HepG2 (cell line): ENCODE data around the gene GAPDH. TPM values are rescaled to one million over a fixed set of nuclear protein-coding genes. Genes with fewer than 3 reads are reported as not detected.

Experiments used
- AKAP8 ChIP-seq: sonication (generic); formaldehyde crosslinking; IDR thresholded peaks from 2 replicates; pipeline ENCODE4 v1.5.1; 2020; ENCODE audit warnings: mild to moderate bottlenecking, missing genetic modification reagents
- ELF1 ChIP-seq: sonication (generic); formaldehyde crosslinking; IDR thresholded peaks from 2 replicates; pipeline ENCODE4 v1.4.0; 2020; ENCODE audit warnings: missing genetic modification reagents
- HIVEP1 ChIP-seq: sonication (generic); formaldehyde crosslinking; IDR thresholded peaks from 2 replicates; pipeline ENCODE4 v1.4.0; 2020; ENCODE audit warnings: mild to moderate bottlenecking, missing genetic modification reagents
- POLR2AphosphoS5 ChIP-seq: IDR thresholded peaks from 2 replicates; pipeline ENCODE4 v1.6.1; 2012; ENCODE audit warnings: low read depth, low read length
- RFX5 ChIP-seq: IDR thresholded peaks from 2 replicates; pipeline ENCODE4 v1.6.1; 2011; ENCODE audit warnings: low read depth, low read length, improper control_type of control experiment
- RFXAP ChIP-seq: sonication (generic); formaldehyde crosslinking; IDR thresholded peaks from 2 replicates; pipeline ENCODE4 v1.4.0; 2020; ENCODE audit warnings: missing genetic modification reagents, borderline replicate concordance
- TOE1 ChIP-seq: sonication (generic); formaldehyde crosslinking; IDR thresholded peaks from 2 replicates; pipeline ENCODE4 v1.4.0; 2020; ENCODE audit warnings: mild to moderate bottlenecking, missing genetic modification reagents
- YY1 ChIP-seq: IDR thresholded peaks from 2 replicates; pipeline ENCODE4 v1.6.1; 2011; ENCODE audit warnings: low read length, low read depth, moderate library complexity, mild to moderate bottlenecking; ENCODE audit not compliant: insufficient read depth, insufficient replicate concordance
- ZNF605 ChIP-seq: sonication (generic); formaldehyde crosslinking; IDR thresholded peaks from 2 replicates; pipeline ENCODE4 v1.8.0; 2022; ENCODE audit warnings: mild to moderate bottlenecking, missing genetic modification reagents
- ZNF616 ChIP-seq: sonication (generic); formaldehyde crosslinking; IDR thresholded peaks from 2 replicates; pipeline ENCODE4 v1.5.0; 2020; ENCODE audit warnings: low read depth, mild to moderate bottlenecking, missing genetic modification reagents
- ZNF816 ChIP-seq: sonication (generic); formaldehyde crosslinking; IDR thresholded peaks from 2 replicates; pipeline ENCODE4 v1.8.0; 2022; ENCODE audit warnings: missing genetic modification reagents, mild to moderate bottlenecking, borderline replicate concordance
- polyA plus RNA-seq, 8 experiments: library from polyadenylated mRNA; depleted of rRNA in 3 of 8; stranded (reverse) in 7 of 8; unstranded in 1 of 8; fragments of >200 nt; fragmentation: Illumina TruSeq in 4 of 8; extraction: Trizol in 4 of 8; gene quantifications; 2 replicates each; pipeline versions ENCODE4 v1.2.1 to v1.2.3, GENCODE V29; 2011 to 2016; ENCODE audit warnings: low read depth in 4 of 8, missing spikeins in 1 of 8, mixed read lengths in 1 of 8; ENCODE audit not compliant: insufficient read depth in 1 of 8
- total RNA-seq, 5 experiments: library from RNA; depleted of rRNA; stranded (reverse); fragments of >200 nt; fragmentation: Illumina TruSeq; extraction: Trizol; gene quantifications; 2 replicates each; pipeline ENCODE4 v1.2.3, GENCODE V29; 2016; ENCODE audit warnings: low read depth in 1 of 5
- TF ChIP-seq, protein P1 (sequence below): IDR thresholded peaks from 2 replicates; pipeline ENCODE4 v1.6.1; 2016; ENCODE audit warnings: low read depth, missing genetic modification reagents, missing compliant biosample characterization
- TF ChIP-seq, protein P2 (sequence below): sonication (generic); formaldehyde crosslinking; IDR thresholded peaks from 2 replicates; pipeline ENCODE4 v1.4.0; 2020; ENCODE audit warnings: missing genetic modification reagents
- TF ChIP-seq, protein P3 (sequence below): sonication (generic); formaldehyde crosslinking; IDR thresholded peaks from 2 replicates; pipeline ENCODE4 v1.4.0; 2020; ENCODE audit warnings: missing genetic modification reagents, borderline replicate concordance
- TF ChIP-seq, protein P4 (sequence below): sonication (generic); formaldehyde crosslinking; IDR thresholded peaks from 2 replicates; pipeline ENCODE4 v1.5.0; 2020; ENCODE audit warnings: missing genetic modification reagents

Gene GAPDH
- total and polyA plus RNA-seq, 2 of the 13 experiments (the other 11 are each of a cell fraction or from before 2014, with no cell fraction given): 3,038 to 12,722 TPM

DNA sequence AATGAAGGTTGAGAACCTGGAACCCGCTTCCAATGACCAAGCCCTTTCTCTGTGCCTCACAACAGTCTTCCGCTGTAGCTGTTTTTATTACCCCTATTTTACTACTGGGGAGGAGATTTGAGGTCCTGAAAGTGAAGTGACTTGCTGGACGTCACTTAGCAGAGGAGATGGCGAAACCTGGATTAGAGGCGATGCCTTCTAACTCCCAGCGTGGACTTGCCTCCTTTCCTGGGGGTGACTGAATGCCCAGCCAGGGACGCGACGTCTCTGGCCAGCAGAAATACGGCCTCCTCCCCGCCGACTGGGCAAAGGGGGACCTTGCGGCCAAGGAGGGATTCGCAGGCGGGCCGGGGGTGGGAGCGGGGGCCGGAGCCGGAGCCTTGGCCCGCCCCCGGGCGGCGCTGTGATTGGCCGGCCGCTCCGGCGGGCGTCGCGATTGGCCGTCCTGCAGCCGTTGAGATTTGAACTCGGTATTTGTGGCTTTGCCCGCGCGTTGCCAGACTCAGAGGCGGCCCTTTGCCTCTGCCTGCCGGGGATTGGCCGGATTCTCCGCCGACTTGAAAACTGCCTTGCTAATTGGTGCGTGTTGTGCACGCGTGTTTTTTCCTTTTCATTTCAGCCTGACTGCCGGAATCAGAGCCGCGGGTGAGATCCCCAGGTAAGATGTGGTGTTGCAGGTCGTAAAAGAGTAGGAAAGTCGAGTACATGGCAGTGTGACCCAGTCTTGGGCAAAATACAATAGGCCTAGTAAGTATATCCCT, 40.6 kb upstream of the GAPDH start, which contains the start of gene NCAPD2 (continued):
- TF ChIP-seq RFXAP: peak; percentile 79; the same call in 1 of the 2 replicates
- TF ChIP-seq TOE1: no peak
- TF ChIP-seq, protein P1, sequence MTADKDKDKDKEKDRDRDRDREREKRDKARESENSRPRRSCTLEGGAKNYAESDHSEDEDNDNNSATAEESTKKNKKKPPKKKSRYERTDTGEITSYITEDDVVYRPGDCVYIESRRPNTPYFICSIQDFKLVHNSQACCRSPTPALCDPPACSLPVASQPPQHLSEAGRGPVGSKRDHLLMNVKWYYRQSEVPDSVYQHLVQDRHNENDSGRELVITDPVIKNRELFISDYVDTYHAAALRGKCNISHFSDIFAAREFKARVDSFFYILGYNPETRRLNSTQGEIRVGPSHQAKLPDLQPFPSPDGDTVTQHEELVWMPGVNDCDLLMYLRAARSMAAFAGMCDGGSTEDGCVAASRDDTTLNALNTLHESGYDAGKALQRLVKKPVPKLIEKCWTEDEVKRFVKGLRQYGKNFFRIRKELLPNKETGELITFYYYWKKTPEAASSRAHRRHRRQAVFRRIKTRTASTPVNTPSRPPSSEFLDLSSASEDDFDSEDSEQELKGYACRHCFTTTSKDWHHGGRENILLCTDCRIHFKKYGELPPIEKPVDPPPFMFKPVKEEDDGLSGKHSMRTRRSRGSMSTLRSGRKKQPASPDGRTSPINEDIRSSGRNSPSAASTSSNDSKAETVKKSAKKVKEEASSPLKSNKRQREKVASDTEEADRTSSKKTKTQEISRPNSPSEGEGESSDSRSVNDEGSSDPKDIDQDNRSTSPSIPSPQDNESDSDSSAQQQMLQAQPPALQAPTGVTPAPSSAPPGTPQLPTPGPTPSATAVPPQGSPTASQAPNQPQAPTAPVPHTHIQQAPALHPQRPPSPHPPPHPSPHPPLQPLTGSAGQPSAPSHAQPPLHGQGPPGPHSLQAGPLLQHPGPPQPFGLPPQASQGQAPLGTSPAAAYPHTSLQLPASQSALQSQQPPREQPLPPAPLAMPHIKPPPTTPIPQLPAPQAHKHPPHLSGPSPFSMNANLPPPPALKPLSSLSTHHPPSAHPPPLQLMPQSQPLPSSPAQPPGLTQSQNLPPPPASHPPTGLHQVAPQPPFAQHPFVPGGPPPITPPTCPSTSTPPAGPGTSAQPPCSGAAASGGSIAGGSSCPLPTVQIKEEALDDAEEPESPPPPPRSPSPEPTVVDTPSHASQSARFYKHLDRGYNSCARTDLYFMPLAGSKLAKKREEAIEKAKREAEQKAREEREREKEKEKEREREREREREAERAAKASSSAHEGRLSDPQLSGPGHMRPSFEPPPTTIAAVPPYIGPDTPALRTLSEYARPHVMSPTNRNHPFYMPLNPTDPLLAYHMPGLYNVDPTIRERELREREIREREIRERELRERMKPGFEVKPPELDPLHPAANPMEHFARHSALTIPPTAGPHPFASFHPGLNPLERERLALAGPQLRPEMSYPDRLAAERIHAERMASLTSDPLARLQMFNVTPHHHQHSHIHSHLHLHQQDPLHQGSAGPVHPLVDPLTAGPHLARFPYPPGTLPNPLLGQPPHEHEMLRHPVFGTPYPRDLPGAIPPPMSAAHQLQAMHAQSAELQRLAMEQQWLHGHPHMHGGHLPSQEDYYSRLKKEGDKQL (CRISPR knock-in tag): 0 out of 2 replicates have a peak, but pooled peaks have one; percentile 16
- TF ChIP-seq, protein P2, sequence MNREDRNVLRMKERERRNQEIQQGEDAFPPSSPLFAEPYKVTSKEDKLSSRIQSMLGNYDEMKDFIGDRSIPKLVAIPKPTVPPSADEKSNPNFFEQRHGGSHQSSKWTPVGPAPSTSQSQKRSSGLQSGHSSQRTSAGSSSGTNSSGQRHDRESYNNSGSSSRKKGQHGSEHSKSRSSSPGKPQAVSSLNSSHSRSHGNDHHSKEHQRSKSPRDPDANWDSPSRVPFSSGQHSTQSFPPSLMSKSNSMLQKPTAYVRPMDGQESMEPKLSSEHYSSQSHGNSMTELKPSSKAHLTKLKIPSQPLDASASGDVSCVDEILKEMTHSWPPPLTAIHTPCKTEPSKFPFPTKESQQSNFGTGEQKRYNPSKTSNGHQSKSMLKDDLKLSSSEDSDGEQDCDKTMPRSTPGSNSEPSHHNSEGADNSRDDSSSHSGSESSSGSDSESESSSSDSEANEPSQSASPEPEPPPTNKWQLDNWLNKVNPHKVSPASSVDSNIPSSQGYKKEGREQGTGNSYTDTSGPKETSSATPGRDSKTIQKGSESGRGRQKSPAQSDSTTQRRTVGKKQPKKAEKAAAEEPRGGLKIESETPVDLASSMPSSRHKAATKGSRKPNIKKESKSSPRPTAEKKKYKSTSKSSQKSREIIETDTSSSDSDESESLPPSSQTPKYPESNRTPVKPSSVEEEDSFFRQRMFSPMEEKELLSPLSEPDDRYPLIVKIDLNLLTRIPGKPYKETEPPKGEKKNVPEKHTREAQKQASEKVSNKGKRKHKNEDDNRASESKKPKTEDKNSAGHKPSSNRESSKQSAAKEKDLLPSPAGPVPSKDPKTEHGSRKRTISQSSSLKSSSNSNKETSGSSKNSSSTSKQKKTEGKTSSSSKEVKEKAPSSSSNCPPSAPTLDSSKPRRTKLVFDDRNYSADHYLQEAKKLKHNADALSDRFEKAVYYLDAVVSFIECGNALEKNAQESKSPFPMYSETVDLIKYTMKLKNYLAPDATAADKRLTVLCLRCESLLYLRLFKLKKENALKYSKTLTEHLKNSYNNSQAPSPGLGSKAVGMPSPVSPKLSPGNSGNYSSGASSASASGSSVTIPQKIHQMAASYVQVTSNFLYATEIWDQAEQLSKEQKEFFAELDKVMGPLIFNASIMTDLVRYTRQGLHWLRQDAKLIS (CRISPR knock-in tag): no peak
- TF ChIP-seq, protein P3, sequence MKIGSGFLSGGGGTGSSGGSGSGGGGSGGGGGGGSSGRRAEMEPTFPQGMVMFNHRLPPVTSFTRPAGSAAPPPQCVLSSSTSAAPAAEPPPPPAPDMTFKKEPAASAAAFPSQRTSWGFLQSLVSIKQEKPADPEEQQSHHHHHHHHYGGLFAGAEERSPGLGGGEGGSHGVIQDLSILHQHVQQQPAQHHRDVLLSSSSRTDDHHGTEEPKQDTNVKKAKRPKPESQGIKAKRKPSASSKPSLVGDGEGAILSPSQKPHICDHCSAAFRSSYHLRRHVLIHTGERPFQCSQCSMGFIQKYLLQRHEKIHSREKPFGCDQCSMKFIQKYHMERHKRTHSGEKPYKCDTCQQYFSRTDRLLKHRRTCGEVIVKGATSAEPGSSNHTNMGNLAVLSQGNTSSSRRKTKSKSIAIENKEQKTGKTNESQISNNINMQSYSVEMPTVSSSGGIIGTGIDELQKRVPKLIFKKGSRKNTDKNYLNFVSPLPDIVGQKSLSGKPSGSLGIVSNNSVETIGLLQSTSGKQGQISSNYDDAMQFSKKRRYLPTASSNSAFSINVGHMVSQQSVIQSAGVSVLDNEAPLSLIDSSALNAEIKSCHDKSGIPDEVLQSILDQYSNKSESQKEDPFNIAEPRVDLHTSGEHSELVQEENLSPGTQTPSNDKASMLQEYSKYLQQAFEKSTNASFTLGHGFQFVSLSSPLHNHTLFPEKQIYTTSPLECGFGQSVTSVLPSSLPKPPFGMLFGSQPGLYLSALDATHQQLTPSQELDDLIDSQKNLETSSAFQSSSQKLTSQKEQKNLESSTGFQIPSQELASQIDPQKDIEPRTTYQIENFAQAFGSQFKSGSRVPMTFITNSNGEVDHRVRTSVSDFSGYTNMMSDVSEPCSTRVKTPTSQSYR (CRISPR knock-in tag): no peak
- TF ChIP-seq AKAP8: no peak
- no peak for TF ChIP-seq YY1
- peak; percentile 55; the same call in 1 of the 2 replicates for TF ChIP-seq ZNF605
- peak; percentile 65; the same call in 1 of the 2 replicates for TF ChIP-seq RFX5
- TF ChIP-seq ZNF816 (CRISPR knock-in tag): peak; percentile 14; the same call in 1 of the 2 replicates
- TF ChIP-seq, protein P4, sequence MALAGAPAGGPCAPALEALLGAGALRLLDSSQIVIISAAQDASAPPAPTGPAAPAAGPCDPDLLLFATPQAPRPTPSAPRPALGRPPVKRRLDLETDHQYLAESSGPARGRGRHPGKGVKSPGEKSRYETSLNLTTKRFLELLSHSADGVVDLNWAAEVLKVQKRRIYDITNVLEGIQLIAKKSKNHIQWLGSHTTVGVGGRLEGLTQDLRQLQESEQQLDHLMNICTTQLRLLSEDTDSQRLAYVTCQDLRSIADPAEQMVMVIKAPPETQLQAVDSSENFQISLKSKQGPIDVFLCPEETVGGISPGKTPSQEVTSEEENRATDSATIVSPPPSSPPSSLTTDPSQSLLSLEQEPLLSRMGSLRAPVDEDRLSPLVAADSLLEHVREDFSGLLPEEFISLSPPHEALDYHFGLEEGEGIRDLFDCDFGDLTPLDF: peak; percentile 99
- peak; percentile 78; the same call in 1 of the 2 replicates for TF ChIP-seq POLR2AphosphoS5
- no peak; the same call in 1 of the 2 replicates for TF ChIP-seq HIVEP1
- TF ChIP-seq ELF1 (CRISPR knock-in tag): 0 out of 2 replicates have a peak, but pooled peaks have one; percentile 1
- 0 out of 2 replicates have a peak, but pooled peaks have one; percentile 22 for TF ChIP-seq ZNF616 (CRISPR knock-in tag)
